ENCODE results near the gene CFAP73.

GRCh38 chr12:113104953-113105510 lies 44.5 kb upstream of the CFAP73 start:
- TF ChIP-seq CTCF (conservative IDR thresholded peaks at IDR 0.05) (no peak), ZFX (IDR thresholded peaks at IDR 0.05) (no peak)
